Smooth muscle cell (in vitro differentiated cells): ENCODE measurements around the gene CDK5R1. TPM values are rescaled to one million over a fixed set of nuclear protein-coding genes. Genes with fewer than 3 reads are reported as not detected.

Source experiments
- DNase-seq: peaks from one replicate; lab custom pipeline; 2025; ENCODE audit not compliant: unreplicated experiment; lab: John Stamatoyannopoulos, UW
- H2AFZ ChIP-seq: fragments of 200-600 bp; sonication (generic); 2 replicates; pipeline ENCODE4 v1.6.0; 2016; ENCODE audit warnings: antibody characterized with exemption, low read depth, mild to moderate bottlenecking
- H3F3A ChIP-seq: fragments of 200-600 bp; sonication (generic); 2 replicates; pipeline ENCODE4 v1.6.0; 2017; ENCODE audit warnings: antibody characterized with exemption, low read depth
- H3K27ac ChIP-seq: fragments of 200-600 bp; sonication (generic); 2 replicates; pipeline ENCODE4 v1.5.1; 2016; ENCODE audit warnings: low read depth, mild to moderate bottlenecking
- H3K27me3 ChIP-seq: fragments of 200-600 bp; sonication (generic); 2 replicates; pipeline ENCODE4 v1.6.1; 2016; ENCODE audit warnings: low read depth, mild to moderate bottlenecking
- H3K36me3 ChIP-seq: fragments of 200-600 bp; sonication (generic); 2 replicates; pipeline ENCODE4 v1.5.1; 2016; ENCODE audit warnings: low read depth
- H3K4me1 ChIP-seq: fragments of 200-600 bp; sonication (generic); 2 replicates; pipeline ENCODE4 v1.5.1; 2016; ENCODE audit warnings: low read depth
- H3K4me2 ChIP-seq: fragments of 200-600 bp; sonication (generic); 2 replicates; pipeline ENCODE4 v1.6.0; 2016; ENCODE audit warnings: mild to moderate bottlenecking
- H3K4me3 ChIP-seq: fragments of 200-600 bp; sonication (generic); 2 replicates; pipeline ENCODE4 v1.5.1; 2016; ENCODE audit warnings: mild to moderate bottlenecking
- H3K79me2 ChIP-seq: fragments of 200-600 bp; sonication (generic); 2 replicates; pipeline ENCODE4 v1.6.0; 2016; ENCODE audit warnings: low read depth, mild to moderate bottlenecking
- H3K9ac ChIP-seq: fragments of 200-600 bp; sonication (generic); 2 replicates; pipeline ENCODE4 v1.6.0; 2016; ENCODE audit warnings: low read depth
- H3K9me3 ChIP-seq: fragments of 200-600 bp; sonication (generic); replicated peaks from 2 replicates; pipeline ENCODE4 v1.5.1; 2016; ENCODE audit warnings: low read depth
- H4K20me1 ChIP-seq: fragments of 200-600 bp; sonication (generic); 2 replicates; pipeline ENCODE4 v1.6.0; 2016; ENCODE audit warnings: low read depth
- WGBS: methylation state at CpG from one replicate; pipeline ENCODE4 v1.1.7; 2016; ENCODE audit warnings: low lambda C conversion rate; 5-methylcytosine and 5-hydroxymethylcytosine counted together
- polyA plus RNA-seq: library from polyadenylated mRNA; unstranded; fragments of >200 nt; fragmentation: Nextera tagmentation; extraction: Ambion mirVana; gene quantifications from 2 replicates; pipeline ENCODE4 v1.2.1, GENCODE V29; 2016
- total RNA-seq: library from RNA; depleted of rRNA; stranded (reverse); fragments of >200 nt; gene quantifications from 2 replicates; pipeline ENCODE4 v1.2.3, GENCODE V29; 2014
- TF ChIP-seq, protein P1 (sequence below): fragments of 200-600 bp; sonication (generic); IDR thresholded peaks from 2 replicates; pipeline ENCODE4 v1.5.1; 2017; ENCODE audit warnings: borderline replicate concordance, mild to moderate bottlenecking, antibody characterized with exemption; ENCODE audit not compliant: insufficient read depth, poor library complexity, severe bottlenecking

The CDK5R1 gene
- total RNA-seq, result 2.0 and 3.1 TPM in 2 replicates
- 2.3 and 3.1 TPM in 2 replicates for polyA plus RNA-seq

- Histone ChIP-seq H2AFZ (no peak within 1 kb of the TSS), H3K4me3 (peak within 1 kb of the TSS; percentile 65), H3K36me3 (no peaks in the 10 kb centered on the region), H3F3A (peaks cover 9% of the 10 kb centered on the region), H3K4me2 (peak within 1 kb of the TSS; percentile 95), H3K9ac (peak within 1 kb of the TSS; percentile 31), H4K20me1 (peaks cover 34% of the 10 kb centered on the region), H3K27ac (no peak within 1 kb of the TSS), H3K4me1 (peaks cover 21% of the 10 kb centered on the region), H3K79me2 (no peaks in the 10 kb centered on the region), H3K9me3 (no peaks in the 10 kb centered on the region), H3K27me3 (no peaks in the 10 kb centered on the region)
- 1% methylated on average over 53 of the region's 135 CpGs for WGBS
- no peak for DNase-seq
- TF ChIP-seq, protein P1, sequence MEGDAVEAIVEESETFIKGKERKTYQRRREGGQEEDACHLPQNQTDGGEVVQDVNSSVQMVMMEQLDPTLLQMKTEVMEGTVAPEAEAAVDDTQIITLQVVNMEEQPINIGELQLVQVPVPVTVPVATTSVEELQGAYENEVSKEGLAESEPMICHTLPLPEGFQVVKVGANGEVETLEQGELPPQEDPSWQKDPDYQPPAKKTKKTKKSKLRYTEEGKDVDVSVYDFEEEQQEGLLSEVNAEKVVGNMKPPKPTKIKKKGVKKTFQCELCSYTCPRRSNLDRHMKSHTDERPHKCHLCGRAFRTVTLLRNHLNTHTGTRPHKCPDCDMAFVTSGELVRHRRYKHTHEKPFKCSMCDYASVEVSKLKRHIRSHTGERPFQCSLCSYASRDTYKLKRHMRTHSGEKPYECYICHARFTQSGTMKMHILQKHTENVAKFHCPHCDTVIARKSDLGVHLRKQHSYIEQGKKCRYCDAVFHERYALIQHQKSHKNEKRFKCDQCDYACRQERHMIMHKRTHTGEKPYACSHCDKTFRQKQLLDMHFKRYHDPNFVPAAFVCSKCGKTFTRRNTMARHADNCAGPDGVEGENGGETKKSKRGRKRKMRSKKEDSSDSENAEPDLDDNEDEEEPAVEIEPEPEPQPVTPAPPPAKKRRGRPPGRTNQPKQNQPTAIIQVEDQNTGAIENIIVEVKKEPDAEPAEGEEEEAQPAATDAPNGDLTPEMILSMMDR, result no peak
Measured at GRCh38 chr17:32486701-32487472, at the start of gene CDK5R1. Gene CDK5R1 (plus strand): TSS chr17:32486993. CDS start chr17:32487621, 628 bp downstream.

DNA sequence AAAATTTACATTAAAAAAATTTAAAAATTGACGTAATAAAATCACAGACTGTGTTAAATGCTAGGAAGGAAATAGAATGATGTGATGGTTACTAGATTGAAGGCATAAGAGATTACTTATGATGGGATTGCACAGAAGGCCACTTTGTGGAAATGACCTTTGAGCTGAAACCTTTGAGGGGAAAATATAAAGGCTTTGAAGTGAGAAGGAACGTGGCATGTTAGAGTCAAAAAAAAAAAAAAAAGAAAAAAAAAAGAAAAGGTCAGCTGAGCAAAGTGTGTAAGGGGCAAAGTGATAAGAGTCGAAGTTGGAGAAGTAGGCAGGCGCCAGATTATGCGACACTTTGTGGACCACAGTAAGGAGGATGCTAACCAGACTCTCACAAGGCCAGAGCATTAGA, 46.1 kb upstream of the CDK5R1 start:
- Histone ChIP-seq H3K27me3 (no peaks in the 10 kb centered on the region), H3K4me1 (peaks cover 5% of the 10 kb centered on the region), H3K27ac (no peak overlapping the region), H3K36me3 (no peaks in the 10 kb centered on the region), H3K4me2 (no peak overlapping the region), H3K4me3 (no peak overlapping the region), H4K20me1 (peaks cover 6% of the 10 kb centered on the region), H3K9me3 (no peaks in the 10 kb centered on the region), H2AFZ (no peak overlapping the region), H3F3A (no peaks in the 10 kb centered on the region), H3K9ac (no peak overlapping the region), H3K79me2 (peaks cover 8% of the 10 kb centered on the region)
- TF ChIP-seq, protein P1, result no peak
- WGBS, result 94% methylated on average over 5 of the region's 5 CpGs
- DNase-seq, result no peak

- TF ChIP-seq, protein P1, result no peak
- Histone ChIP-seq H3K27ac (no peak overlapping the region), H3K36me3 (no peaks in the 10 kb centered on the region), H3K27me3 (no peaks in the 10 kb centered on the region), H3K9me3 (no peaks in the 10 kb centered on the region), H3K79me2 (peaks cover 20% of the 10 kb centered on the region), H3K9ac (no peak overlapping the region), H3K4me2 (no peak overlapping the region), H2AFZ (no peak overlapping the region), H3F3A (no peaks in the 10 kb centered on the region), H3K4me3 (no peak overlapping the region), H4K20me1 (peaks cover 17% of the 10 kb centered on the region), H3K4me1 (peaks cover 12% of the 10 kb centered on the region)
- 79% methylated on average over 2 of the region's 2 CpGs for WGBS
- no peak for DNase-seq
Measured at GRCh38 chr17:32441886-32442285, 44.9 kb upstream of the CDK5R1 start.
